HG02870 (cell line): ENCODE results near the gene MIA.
"Not testable (repeated sequence)": the region's sequence is repeated elsewhere in the genome, so short reads cannot be mapped to it uniquely, and the experiment has no call there.

Experiments
- ATAC-seq: cut with Tn5 transposase; IDR thresholded peaks from one replicate; pipeline ENCODE4 v1.9.1; 2021; ENCODE audit warnings: mild to moderate bottlenecking, moderate library complexity; ENCODE audit not compliant: unreplicated experiment

The MIA gene

GRCh38 chr19:40802300-40803169, 27.2 kb downstream of the MIA start:
- no peak for ATAC-seq

GRCh38 chr19:40803170-40803856, 28.0 kb downstream of the MIA start:
- no peak for ATAC-seq

- ATAC-seq = no peak
These were observed 28.8 kb downstream of the MIA start for GRCh38 chr19:40803857-40804782.

- no peak for ATAC-seq
These were observed 29.5 kb downstream of the MIA start for GRCh38 chr19:40804783-40805242.

- no peak for ATAC-seq
These were observed 30.0 kb downstream of the MIA start for GRCh38 chr19:40805258-40805868.

- ATAC-seq = no peak
These were observed 31.3 kb downstream of the MIA start for GRCh38 chr19:40806423-40807146.

- ATAC-seq = no peak
These were observed 32.1 kb downstream of the MIA start for GRCh38 chr19:40807147-40808020.

- ATAC-seq = no peak
These were observed 32.7 kb downstream of the MIA start for GRCh38 chr19:40808021-40808325.

GRCh38 chr19:40808497-40808896, 33.2 kb downstream of the MIA start:
- ATAC-seq = no peak

GRCh38 chr19:40809358-40810086, 34.2 kb downstream of the MIA start:
- ATAC-seq = no peak

- no peak for ATAC-seq
These were observed 34.8 kb downstream of the MIA start for GRCh38 chr19:40810160-40810559.

- not testable (repeated sequence) for ATAC-seq
These were observed 35.5 kb downstream of the MIA start for GRCh38 chr19:40810649-40811408.

GRCh38 chr19:40811478-40812341, 36.4 kb downstream of the MIA start:
- ATAC-seq = no peak

GRCh38 chr19:40812571-40812970, 37.2 kb downstream of the MIA start:
- ATAC-seq = not testable (repeated sequence)

GRCh38 chr19:40813182-40813581, 37.9 kb downstream of the MIA start:
- no peak for ATAC-seq

- ATAC-seq = no peak
These were observed 39.9 kb downstream of the MIA start for GRCh38 chr19:40815223-40815622.
